ENCODE data around the gene GTF2A1L.

The GTF2A1L gene

GRCh38 chr2:48709096-48710034 is 91.7 kb downstream of the GTF2A1L start:
- DNase-seq, result peak; percentile 74

- DNase-seq, result no peak
Observed at GRCh38 chr2:48711343-48711742, 93.7 kb downstream of the GTF2A1L start.

- DNase-seq, result no peak
Observed at GRCh38 chr2:48712151-48712550, 94.5 kb downstream of the GTF2A1L start.

GRCh38 chr2:48713647-48714046 is 96.0 kb downstream of the GTF2A1L start:
- peak; percentile 40 for DNase-seq

- DNase-seq, result peak; percentile 83
Observed at GRCh38 chr2:48714245-48714644, 96.6 kb downstream of the GTF2A1L start.

- peak; percentile 80 for DNase-seq
Observed at GRCh38 chr2:48715042-48715899, 97.6 kb downstream of the GTF2A1L start.

- peak; percentile 59 for DNase-seq
Observed at GRCh38 chr2:48715956-48716355, 98.3 kb downstream of the GTF2A1L start.

- no peak for DNase-seq
Observed at GRCh38 chr2:48717846-48718245, 100.2 kb downstream of the GTF2A1L start.

GRCh38 chr2:48719480-48720177 is 102.0 kb downstream of the GTF2A1L start:
- DNase-seq, result peak; percentile 98

- DNase-seq, result no peak
Observed at GRCh38 chr2:48721158-48721557, 103.5 kb downstream of the GTF2A1L start.

GRCh38 chr2:48722391-48722790 is 104.7 kb downstream of the GTF2A1L start:
- no peak for DNase-seq

GRCh38 chr2:48723129-48723528 is 105.5 kb downstream of the GTF2A1L start:
- DNase-seq, result no peak

GRCh38 chr2:48724278-48724677 is 106.6 kb downstream of the GTF2A1L start:
- DNase-seq, result no peak

- DNase-seq, result no peak
Observed at GRCh38 chr2:48725696-48726494, 108.2 kb downstream of the GTF2A1L start.

GRCh38 chr2:48727560-48727959 is 109.9 kb downstream of the GTF2A1L start:
- DNase-seq, result no peak

GRCh38 chr2:48728295-48728694 is 110.6 kb downstream of the GTF2A1L start:
- DNase-seq, result no peak

- peak; percentile 54 for DNase-seq
Observed at GRCh38 chr2:48728840-48729239, 111.2 kb downstream of the GTF2A1L start.

Measured in DMS79 treated with DMSO at 0.1 percent for 48 hours (cell line).